ENCODE measurements around the gene CLN3.

GRCh38 chr16:28503470-28504259 lies 11.8 kb upstream of the CLN3 start:
- no peak for TF ChIP-seq EZH2phosphoT487 (IDR thresholded peaks at IDR 0.05; ENCODE audit: borderline replicate concordance, low read length)
- no peak for TF ChIP-seq CTCF (IDR thresholded peaks at IDR 0.05; ENCODE audit: low read depth, low read length, poor library complexity, severe bottlenecking)
